NCI-H345 (cell line): ENCODE results near the gene CDX2.
"Not testable (repeated sequence)": the region's sequence is repeated elsewhere in the genome, so short reads cannot be mapped to it uniquely, and the experiment has no call there.

Source experiments
- DNase-seq: peaks from one replicate; lab custom pipeline; 2025; lab: John Stamatoyannopoulos, UW

Gene CDX2, protein sequence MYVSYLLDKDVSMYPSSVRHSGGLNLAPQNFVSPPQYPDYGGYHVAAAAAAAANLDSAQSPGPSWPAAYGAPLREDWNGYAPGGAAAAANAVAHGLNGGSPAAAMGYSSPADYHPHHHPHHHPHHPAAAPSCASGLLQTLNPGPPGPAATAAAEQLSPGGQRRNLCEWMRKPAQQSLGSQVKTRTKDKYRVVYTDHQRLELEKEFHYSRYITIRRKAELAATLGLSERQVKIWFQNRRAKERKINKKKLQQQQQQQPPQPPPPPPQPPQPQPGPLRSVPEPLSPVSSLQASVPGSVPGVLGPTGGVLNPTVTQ

DNA sequence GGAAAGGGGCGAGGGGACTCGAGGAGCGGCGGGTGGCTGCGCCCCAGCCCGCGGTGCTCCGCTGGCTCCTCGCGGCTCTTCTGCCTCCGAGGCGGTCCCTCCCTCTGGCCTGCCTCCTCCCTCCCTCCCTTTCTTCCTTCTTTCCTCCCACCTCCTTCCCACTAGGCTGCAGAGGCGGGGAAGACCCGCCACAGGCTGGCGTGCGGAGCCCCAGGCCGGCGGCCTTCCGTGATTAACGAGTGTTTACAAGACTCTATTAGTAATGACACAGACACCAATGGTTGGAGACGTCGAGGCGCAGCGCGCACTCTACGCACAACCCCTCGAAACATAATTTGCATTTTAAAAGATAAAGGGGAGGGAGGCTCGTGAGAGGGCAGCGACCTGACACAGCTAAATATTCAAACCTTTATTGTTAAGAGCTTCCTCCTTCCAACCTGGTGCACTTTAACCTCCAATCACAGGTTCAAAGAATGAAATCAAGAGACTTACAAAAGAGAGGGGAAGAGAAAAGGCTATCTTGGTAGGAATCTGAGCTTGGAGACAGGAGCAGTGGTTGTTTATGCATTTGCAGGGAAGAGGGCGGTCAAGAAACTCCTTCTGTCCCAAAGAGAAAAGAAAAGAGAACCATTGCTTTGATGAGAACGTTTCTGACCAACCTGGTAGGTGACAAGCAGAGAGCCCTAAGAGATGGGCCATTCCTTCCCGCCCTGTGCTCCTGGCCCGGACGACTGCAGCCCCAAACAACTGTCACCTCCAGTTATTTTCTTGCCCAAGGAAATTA is at the start of gene CDX2:
CDX2 (minus strand) TSS at position 234 of the 784 bp plus-strand sequence. CDS start 309 bp downstream, outside the sequence.
- peak; percentile 1 for DNase-seq

DNA sequence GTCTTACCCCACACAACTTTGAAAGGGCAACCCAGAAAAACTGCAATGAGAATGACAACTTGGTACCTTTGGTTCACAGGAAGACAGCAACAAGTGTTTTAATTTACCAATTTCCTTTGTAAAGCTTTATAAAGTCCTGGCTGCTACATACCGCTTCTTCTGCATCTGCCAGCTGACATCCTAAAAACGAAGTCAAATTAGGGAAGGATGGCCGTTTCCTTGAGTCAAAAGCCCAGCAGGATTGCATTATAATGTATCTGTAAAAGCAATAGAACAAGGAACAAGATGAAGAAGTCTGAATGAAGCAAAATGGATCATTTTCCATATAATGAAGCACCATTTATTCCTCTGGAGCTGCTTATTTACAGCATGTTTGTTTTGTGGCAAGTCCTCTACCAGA is 45.2 kb upstream of the CDX2 start:
- no peak for DNase-seq

DNA sequence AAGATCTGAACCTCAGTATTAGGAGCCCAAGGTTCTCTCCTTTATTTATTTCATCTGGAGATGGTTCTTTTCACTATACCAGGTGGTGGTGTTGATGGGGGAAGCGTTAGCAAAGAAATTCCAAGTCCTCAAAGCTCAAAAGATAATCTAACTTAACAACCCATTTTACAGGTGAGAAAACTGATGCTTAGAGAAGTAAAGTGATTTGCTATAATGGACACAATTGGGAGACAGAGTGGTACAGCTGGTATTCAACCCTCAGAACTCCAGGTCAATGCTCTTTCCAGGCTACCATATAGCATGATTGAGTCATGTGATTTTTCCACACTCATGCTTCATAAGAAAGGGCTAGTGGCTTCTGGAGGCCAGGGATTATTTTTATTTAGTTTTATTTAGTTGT is 44.4 kb upstream of the CDX2 start:
- DNase-seq, result no peak

DNA sequence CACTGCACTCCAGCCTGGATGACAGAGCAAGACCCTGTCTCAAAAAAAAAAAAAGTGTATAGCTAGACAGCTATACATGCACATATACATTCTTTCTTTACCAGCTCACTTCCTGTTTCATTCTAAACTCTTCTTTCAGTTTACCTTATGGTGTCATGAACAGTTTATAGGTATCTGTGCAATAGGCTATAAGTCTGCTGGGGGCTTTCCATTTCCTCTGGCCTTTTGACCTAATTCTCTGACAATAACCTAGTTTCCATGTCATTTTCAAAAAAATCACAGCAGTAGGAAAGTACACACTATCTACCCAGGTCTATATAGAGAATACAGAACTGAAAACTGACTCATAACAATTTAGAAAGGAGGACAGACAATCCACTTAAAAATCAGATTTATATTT is 43.8 kb upstream of the CDX2 start:
- no peak for DNase-seq

DNA sequence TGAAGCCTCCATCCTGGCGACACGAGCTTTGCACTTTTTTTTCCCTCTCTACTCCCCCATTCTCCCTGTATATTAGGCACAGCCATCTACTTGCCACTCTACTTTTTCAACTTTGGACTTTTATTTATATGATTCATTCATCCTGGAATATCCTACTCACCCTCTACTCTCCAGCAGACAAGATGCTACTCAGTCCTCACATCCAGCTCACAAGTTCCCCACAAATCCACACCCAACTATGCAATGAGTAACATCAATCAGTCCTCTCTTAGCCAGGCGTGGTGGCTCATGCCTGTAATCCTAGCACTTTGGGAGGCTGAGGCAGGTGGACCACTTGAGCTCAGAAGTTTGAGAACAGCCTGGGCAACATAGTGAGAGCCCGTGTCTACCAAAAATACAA is 43.3 kb upstream of the CDX2 start:
- no peak for DNase-seq

DNA sequence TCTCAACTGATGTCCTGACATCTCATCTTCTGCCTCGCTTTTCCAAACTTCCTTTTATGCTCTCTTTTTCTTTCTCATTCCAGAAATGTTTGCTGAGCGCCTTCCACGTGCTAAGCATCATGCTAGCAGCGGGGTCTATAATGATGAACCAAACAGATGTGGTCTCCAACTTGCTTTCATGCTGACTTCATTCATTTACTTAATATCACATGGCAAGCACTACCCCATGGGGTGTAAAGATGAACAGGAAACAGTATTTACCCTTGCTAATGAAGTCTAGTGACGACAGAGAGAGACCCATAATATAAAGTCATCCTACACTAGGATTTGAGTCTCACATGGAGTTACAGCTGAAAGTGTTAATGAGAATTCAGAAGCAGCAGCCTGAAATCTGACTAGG is 40.9 kb upstream of the CDX2 start:
- DNase-seq, result no peak

DNA sequence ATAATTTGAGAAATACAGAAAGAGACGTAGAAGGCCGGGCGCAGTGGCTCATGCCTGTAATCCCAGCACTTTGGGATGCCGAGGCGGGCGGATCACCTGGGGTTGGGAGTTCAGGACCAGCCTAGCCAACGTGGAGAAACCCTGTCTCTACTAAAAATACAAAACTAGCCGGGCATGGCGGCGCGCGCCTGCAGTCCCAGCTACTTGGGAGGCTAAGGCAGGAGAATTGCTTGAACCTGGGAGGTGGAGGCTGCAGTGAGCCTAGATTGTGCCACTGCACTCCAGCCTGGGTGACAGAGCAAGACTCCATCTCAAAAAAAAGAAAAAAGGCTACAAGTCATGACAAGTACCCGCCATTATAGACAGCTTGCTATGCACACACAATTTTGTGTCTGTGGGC is 35.9 kb upstream of the CDX2 start:
- not testable (repeated sequence) for DNase-seq

DNA sequence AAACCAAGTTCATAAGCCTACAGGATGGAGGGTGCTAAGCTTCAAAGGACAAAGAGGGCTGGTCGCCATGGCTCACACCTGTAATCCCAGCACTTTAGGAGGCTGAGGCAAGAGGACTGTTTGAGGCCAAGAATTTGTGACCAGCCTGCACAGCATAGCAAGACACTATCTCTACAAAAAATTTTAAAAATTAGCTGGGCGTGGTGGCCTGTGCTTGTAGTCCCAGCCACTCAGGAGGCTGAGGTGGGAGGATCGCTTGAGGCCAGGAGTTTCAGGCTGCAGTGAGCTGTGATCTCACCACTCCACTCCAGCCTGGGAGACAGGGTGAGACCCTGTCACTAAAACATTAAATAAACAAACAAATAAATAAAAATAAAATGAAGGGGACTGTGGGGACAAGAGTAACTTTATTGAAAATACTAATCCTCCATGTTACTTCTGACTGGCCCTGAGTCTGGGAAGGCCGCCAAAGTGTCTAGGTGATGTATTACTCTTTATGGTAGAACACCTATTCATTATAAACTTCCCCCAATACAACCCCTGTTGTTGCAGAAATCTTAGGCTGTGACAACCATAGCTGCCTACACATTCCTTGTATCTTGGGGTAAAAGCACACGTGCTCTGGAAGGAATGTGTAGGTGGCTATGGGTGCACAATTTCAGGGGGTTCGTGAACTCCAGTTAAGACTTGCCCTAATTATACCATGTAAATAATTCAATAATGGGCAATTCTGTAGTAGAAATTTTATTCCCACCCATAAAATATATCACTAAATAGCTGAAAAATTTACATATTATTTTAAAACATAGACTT is 34.0 kb upstream of the CDX2 start:
- DNase-seq, result no peak

DNA sequence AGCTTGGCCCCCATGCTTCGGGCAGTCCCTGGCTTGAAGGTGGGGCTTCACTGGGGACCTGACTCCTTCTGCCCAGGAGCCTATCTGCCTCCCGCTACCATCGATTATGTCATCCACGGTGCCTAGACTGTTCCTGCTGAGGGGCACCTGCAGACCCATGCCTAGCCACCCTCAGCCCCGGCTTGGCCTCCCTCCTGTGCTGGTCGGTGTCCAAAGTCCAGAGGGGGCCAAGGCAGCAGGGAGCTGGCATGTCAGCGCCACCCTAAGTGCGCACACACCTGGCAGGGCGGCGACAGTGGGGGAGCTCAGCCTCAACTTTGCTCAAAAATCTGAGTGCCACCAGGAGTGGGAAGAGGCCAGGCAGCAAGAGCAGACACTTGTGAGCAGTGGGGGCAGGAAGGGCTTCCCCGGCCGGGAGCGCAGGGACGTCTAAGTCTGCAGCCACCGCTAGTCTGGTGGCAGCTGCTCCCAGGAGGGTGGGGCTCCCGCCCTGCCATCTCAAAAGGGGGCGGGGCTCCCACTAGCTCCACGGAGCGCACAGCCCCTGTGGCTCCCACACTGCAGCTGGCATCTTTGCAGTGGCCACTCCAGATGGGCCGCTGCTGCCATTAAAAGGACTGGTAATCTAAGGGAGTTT is 32.8 kb upstream of the CDX2 start:
- DNase-seq, result no peak

DNA sequence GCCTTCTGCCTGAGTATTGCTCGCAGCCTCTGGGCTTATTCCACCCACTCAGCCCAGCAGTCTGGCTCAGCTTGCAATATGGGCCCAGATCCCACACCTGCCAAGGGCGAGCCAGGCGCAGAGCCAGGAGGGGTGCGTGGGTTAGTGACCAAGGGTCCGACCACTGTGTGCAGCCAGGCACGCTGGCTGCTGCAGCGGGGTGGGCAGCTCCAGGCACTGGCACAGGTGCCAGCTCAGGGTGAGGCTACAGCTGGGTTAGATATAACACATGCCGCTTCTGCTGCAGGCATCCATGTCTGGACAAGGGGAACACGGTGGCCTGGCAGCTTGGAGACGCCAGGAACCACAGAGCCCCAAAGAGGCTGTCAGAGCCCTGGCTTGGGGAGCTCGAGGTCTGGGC is 31.9 kb upstream of the CDX2 start:
- DNase-seq, result no peak

DNA sequence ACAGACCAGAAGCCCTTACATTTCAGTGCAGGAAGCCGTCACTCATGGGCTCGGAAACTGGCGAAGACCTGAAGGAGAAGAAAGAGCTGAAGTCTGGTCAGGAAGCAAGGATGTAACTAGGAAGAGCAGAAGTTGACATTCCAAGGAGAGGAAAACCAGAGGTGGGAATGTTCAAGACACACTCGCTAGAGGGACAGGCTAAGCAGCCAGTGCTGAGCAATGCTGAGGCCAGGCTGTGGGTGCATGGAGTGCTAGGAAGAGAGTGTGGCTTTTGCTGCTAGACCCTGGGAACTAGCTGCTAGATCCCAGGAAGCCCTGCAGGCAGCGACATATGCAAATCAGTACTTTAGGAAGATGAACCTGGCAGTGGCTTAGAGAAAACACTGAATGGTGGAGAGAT is 31.5 kb upstream of the CDX2 start:
- no peak for DNase-seq

DNA sequence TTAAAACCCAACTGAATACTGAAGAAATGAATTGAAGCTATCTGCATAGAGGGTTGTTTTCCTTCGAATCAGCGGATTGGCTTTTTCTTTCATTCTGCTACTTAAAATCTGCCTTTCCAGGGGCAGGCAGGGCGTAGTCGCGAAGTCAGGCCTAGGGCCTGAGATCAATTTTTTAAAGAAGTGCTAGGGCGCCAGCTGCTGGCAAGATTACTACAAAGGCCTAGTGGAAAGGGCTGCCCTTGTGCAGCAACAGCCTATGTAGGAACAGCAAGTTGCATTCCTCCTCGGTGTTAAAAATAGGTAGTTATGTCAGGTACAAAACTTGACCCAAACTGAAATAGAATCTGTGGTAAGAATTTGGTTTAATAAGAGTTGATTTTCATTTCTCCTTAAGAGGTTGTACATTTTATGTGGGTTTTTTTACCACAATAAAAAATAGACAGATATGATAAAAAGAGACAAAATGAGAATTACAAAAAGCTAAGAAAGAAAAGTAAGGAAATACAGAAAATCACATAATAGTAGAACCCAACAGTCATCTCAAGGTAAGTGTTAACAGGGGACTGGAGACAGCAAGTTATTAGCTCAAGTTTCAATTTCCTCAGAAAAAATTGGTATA is 28.9 kb upstream of the CDX2 start:
- DNase-seq, result peak; percentile 9

DNA sequence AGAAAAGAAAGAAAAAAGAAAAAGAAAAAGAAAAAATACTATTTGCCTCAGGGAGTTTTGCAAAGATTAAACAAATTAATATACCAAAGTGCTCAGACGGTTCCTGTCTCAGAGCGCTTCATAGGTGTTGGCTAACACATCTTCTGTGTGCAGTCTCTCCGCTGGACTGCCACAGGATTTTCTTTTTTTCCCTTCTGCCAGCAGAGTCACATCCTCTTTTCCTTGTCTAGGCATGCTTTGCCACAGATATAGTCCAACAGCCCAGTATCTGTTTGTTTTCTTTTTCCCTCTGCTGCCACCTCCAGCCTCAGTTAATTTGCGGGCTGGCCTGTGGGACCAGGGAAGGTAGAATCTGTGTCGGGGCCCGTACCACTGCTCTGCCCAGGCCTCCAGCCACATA is 22.8 kb upstream of the CDX2 start:
- DNase-seq, result no peak

DNA sequence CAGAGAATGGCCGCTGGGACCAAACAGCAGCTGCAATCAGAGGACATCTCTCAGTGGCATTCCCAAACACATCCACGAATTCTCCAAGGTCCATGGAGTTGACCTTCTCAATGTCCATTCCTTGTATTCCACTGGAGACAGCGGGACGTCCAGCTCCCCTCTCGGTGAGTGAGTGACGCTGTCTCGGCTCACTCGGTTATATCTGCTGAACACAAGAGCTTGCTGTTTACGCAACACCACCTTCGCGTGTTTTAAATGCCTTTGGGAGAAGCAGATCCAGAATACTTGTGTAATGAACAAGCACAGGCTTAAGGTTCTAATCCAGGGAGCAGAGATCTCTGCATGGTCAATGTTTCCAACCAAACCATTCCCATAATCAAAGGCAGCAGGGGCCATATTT is 19.4 kb upstream of the CDX2 start, which contains the start of gene URAD:
URAD (minus strand) TSS at position 174 of the 400 bp plus-strand sequence; CDS start at position 118, 56 bp downstream.
- DNase-seq, result no peak

DNA sequence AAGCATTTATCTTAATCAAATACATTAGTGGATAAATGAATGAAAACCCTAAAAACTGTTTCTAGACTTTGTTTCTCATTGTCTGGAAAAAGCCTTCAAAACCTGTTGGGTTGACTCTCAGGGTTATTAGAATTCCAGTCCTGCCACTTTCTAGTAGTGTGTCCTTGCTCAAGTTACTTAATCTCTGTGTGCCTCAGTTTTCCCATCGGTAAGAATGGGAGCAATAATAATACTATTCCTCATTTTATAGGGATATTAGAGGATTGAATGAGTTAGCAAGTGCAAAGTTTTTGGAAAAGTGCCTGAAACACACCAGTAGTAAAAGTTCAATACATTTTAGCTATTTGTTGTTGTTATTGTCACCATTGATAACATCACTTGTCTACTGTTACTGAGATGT is 16.5 kb upstream of the CDX2 start:
- no peak for DNase-seq

DNA sequence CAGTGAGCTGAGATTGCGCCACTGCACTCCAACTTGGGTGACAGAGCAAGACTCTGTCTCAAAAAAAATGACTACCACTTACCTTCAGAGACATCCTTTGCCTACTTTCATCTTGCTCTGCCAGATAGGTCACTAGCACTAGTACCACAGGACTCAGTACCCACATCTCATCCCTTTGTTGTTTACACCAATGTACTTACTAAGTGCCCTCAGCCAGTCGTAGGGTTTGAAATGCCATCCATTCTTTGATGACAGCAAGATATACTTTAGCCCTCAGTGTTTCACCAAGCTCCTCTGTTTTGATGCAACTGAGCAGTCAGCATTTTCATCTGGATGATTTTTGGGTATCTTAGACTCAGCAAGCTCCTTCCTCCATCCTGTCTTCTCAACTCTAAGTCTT is 13.2 kb upstream of the CDX2 start:
- no peak for DNase-seq

DNA sequence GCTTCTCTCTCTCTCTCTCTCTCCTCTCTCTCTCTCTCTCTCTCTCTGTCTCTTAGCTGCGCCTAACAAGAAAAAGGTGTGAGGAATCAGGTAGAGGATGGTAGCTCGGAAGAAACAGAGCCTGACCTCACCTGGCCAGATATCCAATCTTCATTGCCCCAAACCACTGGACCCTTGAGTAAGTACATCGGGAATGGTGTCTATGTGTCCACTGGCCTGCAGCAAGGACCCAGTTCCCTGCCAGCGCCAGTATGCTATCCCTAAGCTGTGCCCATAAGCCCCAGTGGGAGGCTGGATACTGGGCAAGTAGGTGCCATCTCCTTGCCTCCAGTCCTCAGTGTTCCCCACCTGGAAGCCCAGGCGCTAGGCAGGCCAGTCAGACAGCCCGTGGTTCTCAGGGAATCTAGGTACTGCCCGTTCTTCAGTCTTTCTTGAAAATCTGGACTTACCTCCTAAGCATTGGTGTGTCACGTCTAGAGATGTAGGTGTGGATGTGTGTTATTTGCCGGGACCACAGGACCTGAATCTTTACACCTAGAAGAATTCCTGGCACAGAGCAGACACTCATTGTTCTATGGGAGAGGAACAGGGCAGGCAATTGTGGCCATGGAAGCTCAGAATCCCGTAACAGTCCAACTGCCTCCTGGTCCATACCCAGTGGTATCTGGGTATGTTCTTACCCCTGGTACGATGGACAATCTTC is 12.0 kb upstream of the CDX2 start:
- no peak for DNase-seq

DNA sequence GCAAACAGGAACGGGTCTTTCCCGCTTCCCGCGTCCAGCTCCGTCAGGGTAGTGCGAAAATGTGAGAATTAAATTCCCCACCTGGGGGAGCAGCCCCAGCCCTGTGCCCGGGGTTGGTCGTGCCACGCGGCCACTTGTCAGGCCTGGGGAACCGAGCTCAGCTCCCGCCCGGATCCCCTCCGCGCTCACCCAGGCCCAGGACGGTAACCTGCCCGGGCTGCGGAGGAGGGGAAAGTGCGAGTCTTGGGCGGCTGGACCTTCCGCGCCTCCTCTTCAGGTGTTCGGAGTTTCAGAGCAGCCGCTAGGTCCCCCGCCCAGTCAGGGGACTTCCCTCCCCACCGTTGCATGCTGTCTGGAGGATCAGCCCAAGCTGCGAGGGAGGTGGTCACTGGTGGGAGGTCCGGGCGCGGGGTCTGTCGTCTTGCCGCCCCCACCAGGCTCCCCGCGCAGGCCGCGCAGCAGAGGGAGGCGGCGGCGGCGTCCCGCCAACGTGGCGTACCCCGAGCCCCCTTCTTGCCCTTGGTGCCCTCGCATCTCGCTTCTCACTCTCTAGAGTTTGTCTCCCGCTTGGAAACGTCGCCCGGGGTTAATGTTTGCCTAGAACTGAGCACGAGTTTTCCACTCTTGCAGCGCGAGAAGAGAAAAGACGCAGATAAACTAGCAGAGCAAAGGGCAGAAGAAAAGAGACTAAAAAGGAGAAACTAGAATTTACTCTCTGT is 11.3 kb upstream of the CDX2 start:
- no peak for DNase-seq

DNA sequence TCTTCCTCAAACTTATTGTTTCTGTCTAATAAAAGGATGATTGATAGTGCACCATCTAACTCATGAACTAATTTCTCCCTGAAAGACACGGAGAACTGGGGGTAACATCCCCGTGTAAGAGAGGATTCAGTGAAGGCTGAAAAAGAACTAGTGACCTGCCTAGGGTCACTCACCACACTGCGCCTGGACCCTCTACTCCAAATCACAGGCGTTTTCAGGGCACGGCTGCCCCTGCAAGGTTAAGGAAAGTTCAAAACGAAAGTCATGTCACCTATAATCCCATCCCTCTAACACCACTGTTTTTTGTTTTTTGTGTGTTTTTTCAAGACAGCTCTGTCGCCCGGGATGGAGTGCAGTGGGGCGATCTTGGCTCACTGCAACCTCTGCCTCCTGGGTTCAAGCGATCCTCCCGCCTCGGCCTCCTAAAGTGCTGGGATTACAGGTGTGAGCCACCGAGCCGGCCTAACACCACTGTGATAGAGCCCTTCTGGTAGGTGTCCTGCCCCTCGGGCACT is 10.7 kb upstream of the CDX2 start:
- no peak for DNase-seq

DNA sequence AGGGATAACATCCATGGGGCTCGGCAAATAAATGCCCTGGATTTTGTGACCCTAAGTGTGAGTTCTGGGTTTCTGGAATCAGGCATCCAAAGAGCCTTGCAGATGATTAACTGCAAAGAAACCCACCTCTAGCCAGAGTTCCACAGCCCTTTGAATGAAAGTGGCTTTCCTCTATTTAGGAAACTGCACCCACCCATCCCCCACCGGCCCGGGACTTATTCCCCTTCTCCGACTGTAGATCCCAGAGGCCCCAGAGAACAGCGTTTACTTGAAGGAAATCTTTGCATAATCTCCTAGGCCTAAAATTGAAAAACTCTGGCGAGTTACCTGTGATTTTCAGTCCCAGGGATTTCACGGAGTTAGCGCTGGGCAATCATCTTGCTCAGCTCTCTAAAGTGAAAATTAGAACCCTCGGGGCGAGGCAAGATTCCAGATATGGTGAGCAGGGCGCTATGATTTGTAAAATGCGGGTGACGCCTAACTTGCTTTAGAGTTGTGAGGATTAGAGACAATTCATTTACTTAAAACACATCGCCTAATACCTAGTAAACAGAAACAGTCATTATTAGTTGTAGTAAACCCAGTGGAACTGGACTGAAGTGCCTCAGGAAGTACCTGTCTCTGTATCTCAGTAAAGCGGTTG is 10.0 kb upstream of the CDX2 start:
- DNase-seq, result no peak
